HCT116 (cell line): ENCODE data around the gene NUDT16L1.

Experiments used
- CTCF ChIP-seq, 3 experiments: fragments of 200-600 bp in 1 of 3; sonication (generic) in 1 of 3; IDR thresholded peaks in 2 of 3; conservative IDR thresholded peaks in 1 of 3; 2 replicates each; pipeline ENCODE4 v1.5.1; 2012 to 2017; ENCODE audit warnings: low read depth in 2 of 3, low read length in 2 of 3, antibody characterized with exemption in 1 of 3, borderline replicate concordance in 1 of 3, control low read depth in 1 of 3, mild to moderate bottlenecking in 1 of 3, mixed read lengths in 1 of 3, mixed run types in 1 of 3, moderate library complexity in 1 of 3; ENCODE audit not compliant: insufficient read depth in 1 of 3
- EZH2 ChIP-seq: fragments of 200-600 bp; sonication (generic); IDR thresholded peaks from 2 replicates; pipeline ENCODE4 v1.6.1; 2017; ENCODE audit warnings: antibody characterized with exemption, mixed run types
- YY1 ChIP-seq: IDR thresholded peaks from 2 replicates; pipeline ENCODE4 v1.6.1; 2011; ENCODE audit warnings: low read length, low read depth, moderate library complexity, mild to moderate bottlenecking; ENCODE audit not compliant: insufficient replicate concordance; ENCODE audit errors: extremely low read depth

DNA sequence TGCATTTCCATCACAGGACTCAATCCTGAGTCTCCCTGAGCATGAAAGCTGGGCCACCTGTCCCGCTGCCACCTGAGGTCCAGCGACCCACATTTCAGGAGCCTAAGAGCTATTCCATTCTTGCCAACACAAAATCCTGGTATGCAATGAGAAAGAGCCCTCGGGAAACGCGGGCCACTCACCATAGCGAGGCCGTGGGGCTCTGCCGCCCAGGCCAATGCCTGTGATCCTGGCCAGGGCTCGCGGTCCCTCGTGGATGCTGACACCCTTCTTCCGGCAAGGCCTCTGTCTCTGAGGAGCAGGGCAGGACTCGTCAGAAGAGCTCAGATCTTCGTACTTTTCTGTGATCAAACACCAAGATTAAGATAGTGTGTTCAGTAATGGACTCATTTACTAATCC lies 11.6 kb downstream of the NUDT16L1 start:
- no peak for TF ChIP-seq CTCF (IDR thresholded peaks at IDR 0.05 in 2 of 3, conservative IDR thresholded peaks at IDR 0.05 in 1 of 3; ENCODE audit: borderline replicate concordance in 1 of 3, insufficient read depth in 1 of 3, low read depth in 2 of 3, low read length in 2 of 3)
- TF ChIP-seq EZH2 = no peak
- TF ChIP-seq YY1 = no peak
